ENCODE data around the gene ZMPSTE24.

- no peak for TF ChIP-seq CTCF (conservative IDR thresholded peaks at IDR 0.05 in 1 of 2, IDR thresholded peaks at IDR 0.05 in 1 of 2; ENCODE audit: extremely low read depth in 1 of 2, insufficient read depth in 1 of 2, low read depth in 1 of 2, low read length in 2 of 2)
- TF ChIP-seq EZH2 (IDR thresholded peaks at IDR 0.05; ENCODE audit: borderline replicate concordance, low read length) = no peak
Observed at GRCh38 chr1:40307186-40307585, 49.1 kb downstream of the ZMPSTE24 start.

Measured in mammary epithelial cell (primary cell).